SK-N-MC (cell line): ENCODE data around the gene SENP8.
A peak's percentile ranks its signal among the peaks of the same experiment; 100 is the strongest.

Experiments
- DNase-seq: peaks from one replicate; pipeline ENCODE4 v3.0.0-alpha.2; 2011; ENCODE audit warnings: low read depth, low spot score
- H3K27ac ChIP-seq: fragments of 200-600 bp; sonication (generic); 2 replicates; pipeline ENCODE4 v1.5.1; 2016; ENCODE audit warnings: mixed run types
- H3K36me3 ChIP-seq: fragments of 200-600 bp; sonication (generic); 2 replicates; pipeline ENCODE4 v1.6.1; 2017; ENCODE audit warnings: antibody characterized with exemption, low read length, mixed read lengths; ENCODE audit not compliant: insufficient read depth
- H3K4me3 ChIP-seq: fragments of 200-600 bp; sonication (generic); 2 replicates; pipeline ENCODE4 v1.5.1; 2016
- H3K9ac ChIP-seq: fragments of 200-600 bp; sonication (generic); 2 replicates; pipeline ENCODE4 v1.8.0; 2017; ENCODE audit warnings: mixed run types, mixed read lengths; ENCODE audit not compliant: insufficient read length
- H3K9me3 ChIP-seq: fragments of 200-600 bp; sonication (generic); 2 replicates; pipeline ENCODE4 v1.6.1; 2017; ENCODE audit warnings: low read depth, mild to moderate bottlenecking, antibody characterized with exemption, low read length, moderate library complexity, mixed read lengths
- EZH2 ChIP-seq: fragments of 200-600 bp; sonication (generic); IDR thresholded peaks from one replicate; pipeline ENCODE4 v1.6.1; 2017; ENCODE audit warnings: antibody characterized with exemption
- FOXP2 ChIP-seq: optimal IDR thresholded peaks from 2 replicates; pipeline ENCODE3; 2011; ENCODE audit warnings: mild to moderate bottlenecking, moderate library complexity; ENCODE audit not compliant: insufficient read depth; ENCODE audit errors: extremely low read length, control extremely low read depth
- POLR2AphosphoS5 ChIP-seq: IDR thresholded peaks from 2 replicates; pipeline ENCODE4 v1.6.1; 2012; ENCODE audit warnings: mild to moderate bottlenecking, low read depth, low read length, borderline replicate concordance

The SENP8 gene

DNA sequence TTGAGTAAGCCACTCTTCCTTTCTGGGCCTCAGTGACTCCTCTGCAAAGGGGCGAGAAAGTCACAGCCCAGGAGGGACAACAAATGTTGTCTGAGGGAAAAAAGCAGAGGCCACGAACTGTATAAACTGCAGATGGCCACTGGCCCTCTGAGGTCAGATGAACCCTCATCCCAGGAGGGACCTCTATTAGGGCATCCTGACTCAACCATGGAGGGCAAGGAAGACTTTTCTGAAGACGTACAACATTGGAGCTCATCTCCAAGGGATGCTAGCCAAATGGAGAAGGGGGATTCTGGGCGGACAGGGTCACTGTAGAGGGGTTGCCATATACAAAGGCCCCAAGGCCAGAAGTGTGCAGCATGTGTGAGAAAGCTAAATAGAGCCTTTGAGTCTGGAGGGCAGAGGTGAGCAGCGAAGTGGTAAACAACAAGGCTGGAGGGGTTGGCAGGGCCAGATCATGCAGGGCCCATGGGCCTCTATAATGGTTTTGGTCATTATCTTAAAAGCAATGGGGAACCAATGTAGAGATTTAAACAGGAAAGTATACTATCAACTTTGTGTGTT lies 62.6 kb downstream of the SENP8 start:
- Histone ChIP-seq H3K9me3 (no peaks in the 10 kb centered on the region), H3K9ac (no peak overlapping the region)
- no peak for DNase-seq

DNA sequence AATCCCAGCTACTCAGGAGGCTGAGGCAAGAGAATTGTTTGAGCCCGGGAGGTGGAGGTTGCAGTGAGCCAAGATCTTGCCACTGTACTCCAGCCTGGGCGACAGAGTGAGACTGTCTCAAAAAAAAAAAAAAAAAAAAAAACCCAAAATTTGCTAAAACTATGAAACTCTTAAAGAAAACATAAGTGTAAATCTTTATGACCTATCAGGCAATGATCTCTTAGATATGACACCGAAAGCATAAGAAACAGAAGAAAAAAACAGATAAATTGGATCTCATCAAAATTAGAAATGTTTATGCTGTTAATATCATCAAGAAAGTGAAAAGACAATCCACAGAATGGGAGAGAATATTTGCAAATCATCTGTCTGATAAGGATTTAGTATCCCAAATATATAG lies 64.0 kb downstream of the SENP8 start:
- TF ChIP-seq POLR2AphosphoS5 (no peak), FOXP2 (no peak), EZH2 (no peak)
- DNase-seq: no peak
- Histone ChIP-seq H3K4me3 (no peak overlapping the region), H3K9me3 (no peaks in the 10 kb centered on the region), H3K9ac (no peak overlapping the region), H3K36me3 (no peaks in the 10 kb centered on the region), H3K27ac (no peak overlapping the region)

More for the DNA sequence above, 62.6 kb downstream of the SENP8 start:
- Histone ChIP-seq H3K36me3 (no peaks in the 10 kb centered on the region), H3K4me3 (no peak overlapping the region), H3K27ac (no peak overlapping the region)
- TF ChIP-seq EZH2 (no peak), POLR2AphosphoS5 (no peak), FOXP2 (no peak)

DNA sequence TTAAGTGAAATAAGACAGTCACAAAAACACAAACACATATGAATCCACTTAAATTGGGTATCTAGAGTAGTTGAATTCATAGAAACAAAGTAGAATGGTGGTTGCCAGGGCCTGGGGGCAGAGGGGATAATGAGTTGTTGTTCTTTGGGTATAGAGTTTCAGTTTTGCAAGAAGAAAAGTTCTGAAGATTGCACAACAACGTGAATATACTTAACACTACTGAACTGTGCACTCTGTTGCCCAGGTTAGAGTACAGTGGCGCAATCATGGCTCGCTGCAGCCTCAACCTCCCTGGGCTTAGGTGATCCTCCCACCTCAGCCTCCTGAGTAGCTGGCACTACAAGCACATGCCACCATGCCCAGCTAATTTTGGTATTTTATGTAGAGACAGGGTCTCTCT lies 64.5 kb downstream of the SENP8 start:
- no peak for TF ChIP-seq FOXP2
- TF ChIP-seq EZH2: no peak
- TF ChIP-seq POLR2AphosphoS5: no peak
- no peak overlapping the region for H3K27ac ChIP-seq

DNA sequence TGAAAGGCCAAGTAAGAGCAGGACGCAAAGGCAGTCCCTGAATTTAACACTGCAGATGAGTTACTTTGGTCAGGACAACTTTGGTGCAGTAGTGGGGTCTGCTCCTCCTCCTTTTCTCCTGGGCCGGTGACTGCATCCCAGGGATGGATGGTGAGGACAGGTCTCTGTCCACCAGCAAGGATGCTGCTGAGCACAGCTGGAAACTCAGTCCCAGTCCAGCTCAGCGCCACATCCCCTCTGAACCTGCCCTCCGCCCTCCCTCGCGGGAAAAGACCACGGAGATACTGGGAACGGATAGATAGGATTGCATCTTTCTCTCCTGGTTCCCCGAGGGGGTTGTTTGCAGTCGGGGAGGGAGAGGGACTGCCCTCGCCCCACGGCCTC lies 65.6 kb downstream of the SENP8 start:
- H3K9me3 ChIP-seq: no peaks in the 10 kb centered on the region
- TF ChIP-seq EZH2 (no peak), POLR2AphosphoS5 (no peak), FOXP2 (no peak)
- no peaks in the 10 kb centered on the region for H3K36me3 ChIP-seq
- H3K4me3 ChIP-seq: no peak overlapping the region
- no peak overlapping the region for H3K27ac ChIP-seq
- DNase-seq: no peak
- H3K9ac ChIP-seq: no peak overlapping the region

More for the DNA sequence above, 64.5 kb downstream of the SENP8 start:
- Histone ChIP-seq H3K36me3 (no peaks in the 10 kb centered on the region), H3K9ac (no peak overlapping the region), H3K4me3 (no peak overlapping the region), H3K9me3 (no peaks in the 10 kb centered on the region)
- DNase-seq: peak; percentile 45

DNA sequence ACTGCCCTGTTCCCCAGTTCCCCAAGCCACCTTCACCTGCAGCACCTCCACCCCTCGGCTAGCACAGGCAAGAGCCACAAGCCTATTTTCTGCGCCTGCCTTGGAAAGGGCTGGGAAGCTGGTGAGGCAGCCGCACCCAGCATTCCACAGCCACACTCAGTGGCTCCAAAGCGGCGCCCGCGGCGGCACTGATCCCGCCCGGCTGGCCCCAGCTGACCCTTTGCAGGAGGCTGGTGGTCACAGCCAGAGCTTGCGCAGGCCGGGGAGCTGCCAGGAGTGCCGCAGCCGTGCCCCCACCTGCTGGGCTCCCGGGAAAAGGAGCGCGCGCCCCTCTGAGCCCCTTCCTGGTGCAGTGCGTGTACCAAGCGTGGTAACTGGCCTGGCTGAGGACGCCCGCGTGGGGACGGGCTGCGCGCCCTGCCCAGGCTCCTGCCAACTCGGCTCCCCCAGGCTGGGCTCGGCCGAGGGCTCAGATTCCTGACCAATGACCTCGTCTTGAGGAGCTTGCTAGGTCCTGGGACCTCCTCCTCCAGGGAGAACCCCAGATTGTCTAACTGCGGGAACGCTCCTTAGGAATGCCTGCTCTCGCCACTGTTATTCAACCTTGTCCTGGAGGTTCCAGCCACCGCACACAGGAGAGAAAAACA lies 66.1 kb downstream of the SENP8 start:
- H3K36me3 ChIP-seq: no peaks in the 10 kb centered on the region

DNA sequence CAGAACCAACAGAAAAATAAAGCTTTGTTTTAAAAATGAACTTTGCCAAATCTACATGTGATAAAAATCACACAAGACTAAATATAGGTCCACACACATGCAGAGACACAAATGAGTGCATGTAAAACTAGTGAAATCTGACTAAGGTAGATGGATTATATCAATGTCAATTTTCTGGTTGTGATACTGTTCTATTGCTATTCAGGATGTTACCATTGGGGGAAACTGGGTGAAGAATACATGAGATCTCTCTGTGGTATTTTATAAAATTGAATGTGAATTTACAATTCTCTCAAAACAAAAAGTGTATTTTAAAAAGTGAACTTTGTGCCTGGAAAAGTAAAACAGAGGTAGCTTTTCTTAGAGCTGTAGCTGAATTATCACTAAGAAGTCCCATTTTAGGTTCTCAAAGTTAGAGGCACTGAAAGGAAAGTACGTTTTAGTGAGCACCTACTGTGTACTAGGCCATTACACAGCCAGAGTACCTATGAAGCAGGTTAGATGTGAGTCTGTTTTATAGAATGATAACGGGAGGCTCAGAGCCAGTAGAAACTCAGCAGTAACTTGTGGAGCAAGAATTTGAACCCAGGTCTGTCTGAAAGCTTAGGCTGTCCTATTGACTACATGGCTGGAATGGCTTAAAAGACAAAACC lies 71.2 kb downstream of the SENP8 start:
- H3K9me3 ChIP-seq: no peaks in the 10 kb centered on the region
- no peak overlapping the region for H3K4me3 ChIP-seq
- no peak overlapping the region for H3K9ac ChIP-seq
- TF ChIP-seq EZH2 (no peak), FOXP2 (no peak), POLR2AphosphoS5 (no peak)
- no peak for DNase-seq
- H3K27ac ChIP-seq: no peak overlapping the region
- no peaks in the 10 kb centered on the region for H3K36me3 ChIP-seq

More for the DNA sequence above, 66.1 kb downstream of the SENP8 start:
- no peaks in the 10 kb centered on the region for H3K9me3 ChIP-seq
- no peak for DNase-seq
- H3K4me3 ChIP-seq: peak overlapping the region; percentile 34; the same call in 1 of the 2 replicates
- H3K27ac ChIP-seq: no peak overlapping the region
- no peak overlapping the region for H3K9ac ChIP-seq
- TF ChIP-seq POLR2AphosphoS5 (no peak), EZH2 (no peak), FOXP2 (no peak)

DNA sequence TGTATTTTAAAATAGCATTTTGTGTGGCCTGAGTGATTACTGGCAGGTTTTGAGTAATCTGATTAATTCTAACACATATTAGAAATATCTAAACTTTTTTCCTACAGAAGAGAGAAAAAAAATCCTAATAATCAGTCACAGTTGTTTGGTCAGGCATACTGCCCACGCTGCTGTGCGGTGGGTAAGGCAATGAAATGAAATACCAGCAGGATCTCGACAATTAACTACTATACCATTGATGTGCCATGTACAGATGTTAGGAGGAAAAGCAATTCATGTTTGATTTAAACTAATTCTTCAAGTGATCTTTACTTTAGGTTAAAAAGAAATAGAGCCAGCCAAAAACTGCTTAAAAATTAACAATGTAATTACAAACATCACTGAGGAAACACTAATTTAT lies 74.2 kb downstream of the SENP8 start:
- Histone ChIP-seq H3K36me3 (no peaks in the 10 kb centered on the region), H3K27ac (no peak overlapping the region), H3K9ac (no peak overlapping the region), H3K4me3 (no peak overlapping the region), H3K9me3 (no peaks in the 10 kb centered on the region)
- no peak for DNase-seq
- TF ChIP-seq EZH2 (no peak), FOXP2 (no peak), POLR2AphosphoS5 (no peak)
